H1 (cell line): ENCODE results near the gene SLC66A2. TPM values are rescaled to one million over a fixed set of nuclear protein-coding genes. Genes with fewer than 3 reads are reported as not detected.

Experiments
- ASH2L ChIP-seq: fragments of 200-600, 300-600 bp; sonication (generic); IDR thresholded peaks from one replicate; pipeline ENCODE4 v1.7.1; 2017; ENCODE audit warnings: low read length
- NRF1 ChIP-seq: IDR thresholded peaks from 2 replicates; pipeline ENCODE4 v1.6.1; 2011; ENCODE audit warnings: mild to moderate bottlenecking, low read depth, low read length, improper control_type of control experiment
- SP4 ChIP-seq: IDR thresholded peaks from 2 replicates; pipeline ENCODE4 v1.6.1; 2012; ENCODE audit warnings: low read length, inconsistent platforms
- SUZ12 ChIP-seq: fragments of 200-600 bp; sonication (generic); IDR thresholded peaks from 2 replicates; pipeline ENCODE4 v1.6.1; 2012; ENCODE audit warnings: mild to moderate bottlenecking, inconsistent platforms, low read length, moderate library complexity, mixed read lengths
- polyA plus RNA-seq, 7 experiments: library from polyadenylated mRNA; depleted of rRNA in 3 of 7; stranded (reverse) in 5 of 7; unstranded in 2 of 7; fragments of >200 nt in 5 of 7; fragments of 200-250 nt in 2 of 7; gene quantifications; 1 replicate in 5 of 7; 2 replicates in 1 of 7; 4 replicates in 1 of 7; pipeline versions ENCODE4 v1.2.1 to v1.2.3, GENCODE V29; 2011 to 2013; ENCODE audit warnings: missing spikeins in 2 of 7, mixed read lengths in 2 of 7
- total RNA-seq: library from RNA; stranded (reverse); fragmentation: NEBNext Ultra II Directional; extraction: Animal tissue kit (Norgen Biotek cat#: 25700); gene quantifications from 2 replicates; pipeline ENCODE4 v1.2.1, GENCODE V29; 2021
- TF ChIP-seq, protein P1 (sequence below): fragments of 300-600 bp; sonication (generic); IDR thresholded peaks from 2 replicates; pipeline ENCODE4 v1.7.1; 2012; ENCODE audit warnings: low read length, moderate library complexity, mild to moderate bottlenecking, inconsistent platforms; ENCODE audit not compliant: insufficient replicate concordance

SLC66A2 gene
- total and polyA plus RNA-seq, 2 of the 8 experiments (the other 6 are each of a cell fraction or from before 2014, with no cell fraction given) = 15.0 to 18.9 TPM

DNA sequence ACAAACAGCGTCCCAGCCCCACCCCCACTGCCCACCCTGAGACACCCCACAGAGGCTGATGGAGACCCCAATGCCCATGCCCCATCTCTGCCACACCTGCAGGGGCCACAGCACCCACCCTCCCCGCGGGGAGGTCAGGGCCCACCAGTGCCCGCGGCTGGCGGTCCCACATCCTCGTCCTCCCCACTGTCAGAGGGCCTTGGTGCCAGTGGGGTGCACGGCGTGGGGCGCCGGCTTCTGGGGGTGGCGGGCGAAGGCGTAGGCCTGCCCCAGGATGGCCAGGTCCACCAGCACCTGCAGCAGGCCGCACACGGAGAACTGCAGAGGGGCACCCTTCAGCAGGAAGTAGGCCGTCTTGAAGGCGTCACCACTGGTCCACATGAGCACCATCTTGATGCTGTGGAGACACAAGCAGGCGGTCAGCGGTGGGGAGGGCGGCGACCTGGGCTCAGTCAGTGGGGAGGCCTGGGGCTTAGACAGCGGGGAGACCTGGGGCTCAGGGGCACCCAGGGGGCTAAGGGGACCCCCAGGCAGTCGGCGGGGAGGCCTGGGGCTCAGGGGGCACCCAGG, 47.6 kb downstream of the SLC66A2 start (continued):
- TF ChIP-seq, protein P1, sequence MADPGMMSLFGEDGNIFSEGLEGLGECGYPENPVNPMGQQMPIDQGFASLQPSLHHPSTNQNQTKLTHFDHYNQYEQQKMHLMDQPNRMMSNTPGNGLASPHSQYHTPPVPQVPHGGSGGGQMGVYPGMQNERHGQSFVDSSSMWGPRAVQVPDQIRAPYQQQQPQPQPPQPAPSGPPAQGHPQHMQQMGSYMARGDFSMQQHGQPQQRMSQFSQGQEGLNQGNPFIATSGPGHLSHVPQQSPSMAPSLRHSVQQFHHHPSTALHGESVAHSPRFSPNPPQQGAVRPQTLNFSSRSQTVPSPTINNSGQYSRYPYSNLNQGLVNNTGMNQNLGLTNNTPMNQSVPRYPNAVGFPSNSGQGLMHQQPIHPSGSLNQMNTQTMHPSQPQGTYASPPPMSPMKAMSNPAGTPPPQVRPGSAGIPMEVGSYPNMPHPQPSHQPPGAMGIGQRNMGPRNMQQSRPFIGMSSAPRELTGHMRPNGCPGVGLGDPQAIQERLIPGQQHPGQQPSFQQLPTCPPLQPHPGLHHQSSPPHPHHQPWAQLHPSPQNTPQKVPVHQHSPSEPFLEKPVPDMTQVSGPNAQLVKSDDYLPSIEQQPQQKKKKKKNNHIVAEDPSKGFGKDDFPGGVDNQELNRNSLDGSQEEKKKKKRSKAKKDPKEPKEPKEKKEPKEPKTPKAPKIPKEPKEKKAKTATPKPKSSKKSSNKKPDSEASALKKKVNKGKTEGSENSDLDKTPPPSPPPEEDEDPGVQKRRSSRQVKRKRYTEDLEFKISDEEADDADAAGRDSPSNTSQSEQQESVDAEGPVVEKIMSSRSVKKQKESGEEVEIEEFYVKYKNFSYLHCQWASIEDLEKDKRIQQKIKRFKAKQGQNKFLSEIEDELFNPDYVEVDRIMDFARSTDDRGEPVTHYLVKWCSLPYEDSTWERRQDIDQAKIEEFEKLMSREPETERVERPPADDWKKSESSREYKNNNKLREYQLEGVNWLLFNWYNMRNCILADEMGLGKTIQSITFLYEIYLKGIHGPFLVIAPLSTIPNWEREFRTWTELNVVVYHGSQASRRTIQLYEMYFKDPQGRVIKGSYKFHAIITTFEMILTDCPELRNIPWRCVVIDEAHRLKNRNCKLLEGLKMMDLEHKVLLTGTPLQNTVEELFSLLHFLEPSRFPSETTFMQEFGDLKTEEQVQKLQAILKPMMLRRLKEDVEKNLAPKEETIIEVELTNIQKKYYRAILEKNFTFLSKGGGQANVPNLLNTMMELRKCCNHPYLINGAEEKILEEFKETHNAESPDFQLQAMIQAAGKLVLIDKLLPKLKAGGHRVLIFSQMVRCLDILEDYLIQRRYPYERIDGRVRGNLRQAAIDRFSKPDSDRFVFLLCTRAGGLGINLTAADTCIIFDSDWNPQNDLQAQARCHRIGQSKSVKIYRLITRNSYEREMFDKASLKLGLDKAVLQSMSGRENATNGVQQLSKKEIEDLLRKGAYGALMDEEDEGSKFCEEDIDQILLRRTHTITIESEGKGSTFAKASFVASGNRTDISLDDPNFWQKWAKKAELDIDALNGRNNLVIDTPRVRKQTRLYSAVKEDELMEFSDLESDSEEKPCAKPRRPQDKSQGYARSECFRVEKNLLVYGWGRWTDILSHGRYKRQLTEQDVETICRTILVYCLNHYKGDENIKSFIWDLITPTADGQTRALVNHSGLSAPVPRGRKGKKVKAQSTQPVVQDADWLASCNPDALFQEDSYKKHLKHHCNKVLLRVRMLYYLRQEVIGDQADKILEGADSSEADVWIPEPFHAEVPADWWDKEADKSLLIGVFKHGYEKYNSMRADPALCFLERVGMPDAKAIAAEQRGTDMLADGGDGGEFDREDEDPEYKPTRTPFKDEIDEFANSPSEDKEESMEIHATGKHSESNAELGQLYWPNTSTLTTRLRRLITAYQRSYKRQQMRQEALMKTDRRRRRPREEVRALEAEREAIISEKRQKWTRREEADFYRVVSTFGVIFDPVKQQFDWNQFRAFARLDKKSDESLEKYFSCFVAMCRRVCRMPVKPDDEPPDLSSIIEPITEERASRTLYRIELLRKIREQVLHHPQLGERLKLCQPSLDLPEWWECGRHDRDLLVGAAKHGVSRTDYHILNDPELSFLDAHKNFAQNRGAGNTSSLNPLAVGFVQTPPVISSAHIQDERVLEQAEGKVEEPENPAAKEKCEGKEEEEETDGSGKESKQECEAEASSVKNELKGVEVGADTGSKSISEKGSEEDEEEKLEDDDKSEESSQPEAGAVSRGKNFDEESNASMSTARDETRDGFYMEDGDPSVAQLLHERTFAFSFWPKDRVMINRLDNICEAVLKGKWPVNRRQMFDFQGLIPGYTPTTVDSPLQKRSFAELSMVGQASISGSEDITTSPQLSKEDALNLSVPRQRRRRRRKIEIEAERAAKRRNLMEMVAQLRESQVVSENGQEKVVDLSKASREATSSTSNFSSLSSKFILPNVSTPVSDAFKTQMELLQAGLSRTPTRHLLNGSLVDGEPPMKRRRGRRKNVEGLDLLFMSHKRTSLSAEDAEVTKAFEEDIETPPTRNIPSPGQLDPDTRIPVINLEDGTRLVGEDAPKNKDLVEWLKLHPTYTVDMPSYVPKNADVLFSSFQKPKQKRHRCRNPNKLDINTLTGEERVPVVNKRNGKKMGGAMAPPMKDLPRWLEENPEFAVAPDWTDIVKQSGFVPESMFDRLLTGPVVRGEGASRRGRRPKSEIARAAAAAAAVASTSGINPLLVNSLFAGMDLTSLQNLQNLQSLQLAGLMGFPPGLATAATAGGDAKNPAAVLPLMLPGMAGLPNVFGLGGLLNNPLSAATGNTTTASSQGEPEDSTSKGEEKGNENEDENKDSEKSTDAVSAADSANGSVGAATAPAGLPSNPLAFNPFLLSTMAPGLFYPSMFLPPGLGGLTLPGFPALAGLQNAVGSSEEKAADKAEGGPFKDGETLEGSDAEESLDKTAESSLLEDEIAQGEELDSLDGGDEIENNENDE = no peak
- TF ChIP-seq NRF1 = no peak
- no peak for TF ChIP-seq ASH2L
- no peak for TF ChIP-seq SP4
- no peak for TF ChIP-seq SUZ12
